Gastroesophageal sphincter (tissue), 4 donors: ENCODE measurements around the gene IL17RA. TPM values are rescaled to one million over a fixed set of nuclear protein-coding genes. Genes with fewer than 3 reads are reported as not detected.

Experiments used
- ATAC-seq: fragments of 150-250 bp; one replicate; pipeline ENCODE4 v1.9.1; 2016; ENCODE audit warnings: mild to moderate bottlenecking, moderate library complexity
- H3K27ac ChIP-seq, 4 donors: fragments of 200-600 bp; sonication (generic) in 3 of 4; 1 replicate in 3 of 4; 2 replicates in 1 of 4; pipeline ENCODE4 v1.5.1; 2016 to 2019
- H3K27me3 ChIP-seq: fragments of 200-600 bp; sonication (generic); one replicate; pipeline ENCODE4 v1.5.1; 2019
- H3K36me3 ChIP-seq, 2 donors: fragments of 200-600 bp; sonication (generic); one replicate each; pipeline ENCODE4 v1.5.1; 2019; ENCODE audit warnings: control low read depth in 1 of 2
- H3K4me1 ChIP-seq, 3 donors: fragments of 200-600 bp; sonication (generic); 1 replicate in 2 of 3; 2 replicates in 1 of 3; pipeline ENCODE4 v1.5.1; 2016 to 2019; ENCODE audit warnings: control low read depth in 2 of 3
- H3K4me3 ChIP-seq, 2 donors: fragments of 200-600 bp; sonication (generic); one replicate each; pipeline ENCODE4 v1.5.1; 2019; ENCODE audit warnings: mild to moderate bottlenecking in 1 of 2, moderate library complexity in 1 of 2
- H3K9me3 ChIP-seq, 3 donors: fragments of 200-600 bp; sonication (generic); one replicate each; pipeline ENCODE4 v1.5.1; 2017 to 2019; ENCODE audit warnings: control low read depth in 2 of 3
- CTCF ChIP-seq, 4 experiments: fragments of 200-600 bp in 2 of 4; fragments of 450-650 bp in 2 of 4; sonication (generic) in 1 of 4; IDR thresholded peaks; one replicate each; pipeline ENCODE4 v1.5.1; 2017 to 2019; ENCODE audit warnings: antibody characterized with exemption in 4 of 4, mild to moderate bottlenecking in 2 of 4, moderate library complexity in 2 of 4
- EP300 ChIP-seq: sonication (generic); formaldehyde crosslinking; IDR thresholded peaks from one replicate; pipeline ENCODE4 v1.6.1; 2017; ENCODE audit warnings: antibody characterized with exemption, mild to moderate bottlenecking
- POLR2A ChIP-seq, 2 donors: fragments of 450-650 bp; IDR thresholded peaks; one replicate each; pipeline ENCODE4 v1.6.1; 2017; ENCODE audit warnings: antibody characterized with exemption in 2 of 2, mild to moderate bottlenecking in 2 of 2, moderate library complexity in 1 of 2
- POLR2AphosphoS5 ChIP-seq: sonication (generic); formaldehyde crosslinking; IDR thresholded peaks from one replicate; pipeline ENCODE4 v1.6.1; 2017; ENCODE audit warnings: antibody characterized with exemption
- WGBS, 2 donors: methylation state at CpG; one replicate each; pipeline ENCODE4 v1.1.5; 2018; ENCODE audit warnings: low coverage in 1 of 2; 5-methylcytosine and 5-hydroxymethylcytosine counted together
- total RNA-seq, 4 donors: library from RNA; depleted of rRNA; stranded (reverse); fragments of >200 nt; gene quantifications; one replicate each; pipeline ENCODE4 v1.1.0, GENCODE V29; 2016

Gene IL17RA
- total RNA-seq, 4 donors from 2014 or later: 5.9 to 15.6 (median 14.2) TPM

DNA sequence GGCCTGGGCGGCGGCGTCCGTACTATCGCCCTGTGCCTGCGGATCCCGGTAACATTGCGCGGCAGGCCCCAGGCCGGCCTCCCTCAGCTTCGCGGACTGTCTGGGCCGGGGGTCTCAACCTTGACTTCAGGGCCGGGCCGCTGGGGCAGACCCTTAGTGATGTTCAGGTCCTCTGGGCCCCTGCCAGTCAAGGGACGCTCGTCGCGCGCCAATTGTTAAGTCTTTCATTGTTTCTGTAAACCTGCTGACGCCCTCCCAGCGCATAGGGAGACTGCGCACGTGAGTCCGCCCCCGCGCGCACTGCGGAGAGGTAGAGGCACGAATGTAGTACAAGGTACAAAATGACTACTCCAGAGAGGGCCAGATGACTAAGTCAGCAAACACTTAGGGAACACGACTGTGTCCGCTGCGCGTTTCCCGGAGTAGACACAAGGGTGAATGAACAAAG lies 74.7 kb downstream of the IL17RA start:
- Histone ChIP-seq H3K4me1 (peaks cover 0 to 51% (median 12%) of the 10 kb centered on the region in 3 donors), H3K27ac (peak overlapping the region; percentile 56 to 95 (median 90)), H3K4me3 (peak overlapping the region; percentile 59 to 73), H3K27me3 (no peaks in the 10 kb centered on the region), H3K36me3 (no peaks in the 10 kb centered on the region), H3K9me3 (no peaks in the 10 kb centered on the region)
- peak; percentile 35 for ATAC-seq
- TF ChIP-seq POLR2A (IDR thresholded peaks at IDR 0.05): no peak
- no peak for TF ChIP-seq CTCF (IDR thresholded peaks at IDR 0.05)
- no peak for TF ChIP-seq POLR2AphosphoS5
- TF ChIP-seq EP300: no peak
- WGBS, 2 donors: 29% methylated on average over 5 of the region's 35 CpGs; no CpG with 5 or more reads in 1 of the 2 donors

- peaks cover 0 to 30% (median 12%) of the 10 kb centered on the region in 3 donors for H3K4me1 ChIP-seq
- WGBS, 2 donors: 94 to 97% methylated on average over 2 to 3 of the region's 3 CpGs
- no peaks in the 10 kb centered on the region for H3K9me3 ChIP-seq
- no peak for TF ChIP-seq EP300
- no peak for TF ChIP-seq POLR2AphosphoS5
- TF ChIP-seq CTCF (IDR thresholded peaks at IDR 0.05): no peak
- no peak for TF ChIP-seq POLR2A (IDR thresholded peaks at IDR 0.05)
- ATAC-seq: no peak
- H3K27me3 ChIP-seq: no peaks in the 10 kb centered on the region
- no peaks in the 10 kb centered on the region for H3K36me3 ChIP-seq
- H3K4me3 ChIP-seq: no peak overlapping the region
- H3K27ac ChIP-seq: no peak overlapping the region
Observed at GRCh38 chr22:17161991-17162390, 77.2 kb downstream of the IL17RA start.

DNA sequence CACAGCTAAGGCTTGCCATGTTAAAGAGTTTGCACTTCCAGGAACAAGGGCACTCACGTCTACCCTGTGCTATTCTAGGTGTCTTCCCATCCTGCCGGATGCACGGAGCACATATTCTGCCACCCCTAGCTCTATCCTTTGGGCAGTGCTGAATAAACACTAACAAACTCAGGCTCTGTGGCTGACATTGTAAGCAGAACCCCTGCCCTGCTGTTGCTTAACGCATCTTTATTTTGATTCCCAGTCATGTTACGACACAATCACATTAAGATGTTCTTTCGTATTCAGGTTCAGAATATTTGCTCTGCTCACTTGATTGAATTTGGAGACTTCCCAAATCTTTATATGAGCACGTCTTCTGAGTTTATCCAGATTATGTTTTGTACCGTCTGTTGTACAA lies 77.9 kb downstream of the IL17RA start:
- ATAC-seq: no peak
- no peak overlapping the region for H3K4me3 ChIP-seq
- TF ChIP-seq CTCF (IDR thresholded peaks at IDR 0.05) (no peak), EP300 (no peak), POLR2A (IDR thresholded peaks at IDR 0.05) (no peak), POLR2AphosphoS5 (no peak)

GRCh38 chr22:17164392-17165024 lies 79.7 kb downstream of the IL17RA start:
- Histone ChIP-seq H3K36me3 (no peaks in the 10 kb centered on the region), H3K9me3 (no peaks in the 10 kb centered on the region), H3K27ac (no peak overlapping the region), H3K4me3 (no peak overlapping the region), H3K27me3 (no peaks in the 10 kb centered on the region), H3K4me1 (peaks cover 0 to 22% (median 0%) of the 10 kb centered on the region in 3 donors)
- no peak for TF ChIP-seq CTCF (IDR thresholded peaks at IDR 0.05)
- no peak for TF ChIP-seq POLR2A (IDR thresholded peaks at IDR 0.05)
- ATAC-seq: no peak
- WGBS, 2 donors: 80 to 100% methylated on average over 2 to 3 of the region's 3 CpGs

More for the DNA sequence above, 77.9 kb downstream of the IL17RA start:
- WGBS, 2 donors: 60 to 61% methylated on average over 7 to 8 of the region's 8 CpGs
- no peak overlapping the region for H3K27ac ChIP-seq
- no peaks in the 10 kb centered on the region for H3K36me3 ChIP-seq
- no peaks in the 10 kb centered on the region for H3K9me3 ChIP-seq
- H3K27me3 ChIP-seq: no peaks in the 10 kb centered on the region
- H3K4me1 ChIP-seq: peaks cover 0 to 30% (median 5%) of the 10 kb centered on the region in 3 donors

Other genes starting within 250 kb of the IL17RA start
- gene GAB4, start 76.8 kb upstream of the IL17RA start, total RNA-seq: not detected
- gene TMEM121B, start 36.4 kb downstream of the IL17RA start, total RNA-seq: under 1 TPM; 0.30 to 0.81 (median 0.54) TPM
- 10 to 100 TPM; 20.4 to 37.1 (median 33.0) TPM for gene HDHD5, start 74.3 kb downstream of the IL17RA start, total RNA-seq
- 10 to 100 TPM in 1 of 4 donors, 1 to 10 TPM in 3; 4.7 to 16.4 (median 5.4) TPM for gene ADA2, start 134.4 kb downstream of the IL17RA start, total RNA-seq